ENCODE data around the gene CISD1. TPM values are rescaled to one million over a fixed set of nuclear protein-coding genes. Genes with fewer than 3 reads are reported as not detected.

CISD1 gene
- total RNA-seq, 1 experiment from 2014 or later, result 75.3 TPM

GRCh38 chr10:58335306-58336005, 66.5 kb downstream of the CISD1 start:
- TSS peak; percentile 54 for BruUV-seq (replicated peaks)
- Histone ChIP-seq H3K4me2 (peak overlapping the region; percentile 88), H2AFZ (peak overlapping the region; percentile 89), H3K27me3 (ENCODE audit: insufficient read depth, low read depth) (no peaks in the 10 kb centered on the region), H3K4me3 (peak overlapping the region; percentile 66), H3K9me2 (ENCODE audit: insufficient read depth) (0 out of 2 replicates have a peak, but pooled peaks cover 3% of the 10 kb centered on the region), H3K79me2 (ENCODE audit: low read depth) (peaks cover 53% of the 10 kb centered on the region), H3K4me1 (replicated peaks; ENCODE audit: insufficient read depth) (peaks cover 23% of the 10 kb centered on the region), H3K27ac (peak overlapping the region; percentile 60), H3F3A (ENCODE audit: insufficient read depth, low read depth) (peaks cover 16% of the 10 kb centered on the region), H3K9me3 (ENCODE audit: insufficient read depth, low read depth) (no peaks in the 10 kb centered on the region), H3K36me3 (ENCODE audit: low read depth) (peaks cover 13% of the 10 kb centered on the region; the same call in 1 of the 2 replicates), H4K20me1 (ENCODE audit: insufficient read depth) (peaks cover 30% of the 10 kb centered on the region)
- DNase-seq, result peak; percentile 56 to 96
- intact Hi-C loops (cut with micrococcal nuclease; ENCODE audit: unreplicated experiment), result loop anchor here (1.0 kb wide), 3 partner anchors 50 to 100 kb away; partner anchors contain the start of gene TFAM
- POLR2A ChIA-PET (ENCODE audit: unreplicated experiment), result interaction anchor here (0.6 to 0.7 kb wide), 4 partner anchors 13 to 1340 kb away, joined by 3 to 6 read pairs (median 3); no protein-coding TSS in a partner anchor
- TF ChIP-seq EZH2 (IDR thresholded peaks at IDR 0.05; ENCODE audit: low read depth), result no peak
- TF ChIP-seq, protein P1, sequence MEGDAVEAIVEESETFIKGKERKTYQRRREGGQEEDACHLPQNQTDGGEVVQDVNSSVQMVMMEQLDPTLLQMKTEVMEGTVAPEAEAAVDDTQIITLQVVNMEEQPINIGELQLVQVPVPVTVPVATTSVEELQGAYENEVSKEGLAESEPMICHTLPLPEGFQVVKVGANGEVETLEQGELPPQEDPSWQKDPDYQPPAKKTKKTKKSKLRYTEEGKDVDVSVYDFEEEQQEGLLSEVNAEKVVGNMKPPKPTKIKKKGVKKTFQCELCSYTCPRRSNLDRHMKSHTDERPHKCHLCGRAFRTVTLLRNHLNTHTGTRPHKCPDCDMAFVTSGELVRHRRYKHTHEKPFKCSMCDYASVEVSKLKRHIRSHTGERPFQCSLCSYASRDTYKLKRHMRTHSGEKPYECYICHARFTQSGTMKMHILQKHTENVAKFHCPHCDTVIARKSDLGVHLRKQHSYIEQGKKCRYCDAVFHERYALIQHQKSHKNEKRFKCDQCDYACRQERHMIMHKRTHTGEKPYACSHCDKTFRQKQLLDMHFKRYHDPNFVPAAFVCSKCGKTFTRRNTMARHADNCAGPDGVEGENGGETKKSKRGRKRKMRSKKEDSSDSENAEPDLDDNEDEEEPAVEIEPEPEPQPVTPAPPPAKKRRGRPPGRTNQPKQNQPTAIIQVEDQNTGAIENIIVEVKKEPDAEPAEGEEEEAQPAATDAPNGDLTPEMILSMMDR (conservative IDR thresholded peaks at IDR 0.05), result no peak
- CTCF ChIA-PET, result interaction anchor here (0.5 to 0.6 kb wide), 2 partner anchors 9 to 24 kb away, joined by 6 to 8 read pairs; no protein-coding TSS in a partner anchor

GRCh38 chr10:58336242-58336641, 67.3 kb downstream of the CISD1 start:
- peaks cover 38% of the 10 kb centered on the region for H4K20me1 ChIP-seq (ENCODE audit: insufficient read depth)
- H3K36me3 ChIP-seq (ENCODE audit: low read depth), result peaks cover 13% of the 10 kb centered on the region; the same call in 1 of the 2 replicates
- peak overlapping the region; percentile 66 for H3K4me3 ChIP-seq
- BruUV-seq (replicated peaks), result no TSS peak
- H3K9me2 ChIP-seq (ENCODE audit: insufficient read depth), result 0 out of 2 replicates have a peak, but pooled peaks cover 3% of the 10 kb centered on the region
- H3F3A ChIP-seq (ENCODE audit: insufficient read depth, low read depth), result peaks cover 16% of the 10 kb centered on the region
- H3K79me2 ChIP-seq (ENCODE audit: low read depth), result peaks cover 61% of the 10 kb centered on the region
- peak overlapping the region; percentile 60 for H3K27ac ChIP-seq
- DNase-seq, result no peak
- no peaks in the 10 kb centered on the region for H3K9me3 ChIP-seq (ENCODE audit: insufficient read depth, low read depth)
- ChIA-PET POLR2A (ENCODE audit: unreplicated experiment) (interaction anchor here (0.7 kb wide), 1 partner anchor 14 kb away, joined by 3 read pairs; no protein-coding TSS in a partner anchor), CTCF (interaction anchor here (0.9 kb wide), 1 partner anchor 51 kb away, joined by 5 read pairs; no protein-coding TSS in a partner anchor)
- no peaks in the 10 kb centered on the region for H3K27me3 ChIP-seq (ENCODE audit: insufficient read depth, low read depth)
- H2AFZ ChIP-seq, result peak overlapping the region; percentile 89; the same call in 1 of the 2 replicates
- TF ChIP-seq, protein P1 (conservative IDR thresholded peaks at IDR 0.05), result no peak
- TF ChIP-seq EZH2 (IDR thresholded peaks at IDR 0.05; ENCODE audit: low read depth), result no peak
- peak overlapping the region; percentile 88 for H3K4me2 ChIP-seq
- H3K4me1 ChIP-seq (replicated peaks; ENCODE audit: insufficient read depth), result peaks cover 23% of the 10 kb centered on the region
- intact Hi-C loops (cut with micrococcal nuclease; ENCODE audit: unreplicated experiment), result no loop called here

Other genes starting within 250 kb of the CISD1 start
- gene IPMK, start 1.3 kb upstream of the CISD1 start, total RNA-seq (2021), result 6.9 and 11.1 TPM in 2 replicates
- gene UBE2D1, start 65.8 kb downstream of the CISD1 start, total RNA-seq (2021), result 16.9 and 24.0 TPM in 2 replicates
- gene TFAM, start 116.2 kb downstream of the CISD1 start, total RNA-seq (2021), result 80.6 and 87.1 TPM in 2 replicates
- gene BICC1, start 243.7 kb downstream of the CISD1 start, total RNA-seq (2021), result not detected in 2 replicates